Esophagus squamous epithelium (tissue), 5 donors: Measurements from ENCODE around the gene OR6Y1. TPM values are rescaled to one million over a fixed set of nuclear protein-coding genes. Genes with fewer than 3 reads are reported as not detected.

Source experiments
- DNase-seq: peaks from one replicate; lab custom pipeline; 2025; lab: John Stamatoyannopoulos, UW
- H3K27ac ChIP-seq, 4 donors: fragments of 200-600 bp; sonication (generic); one replicate each; pipeline ENCODE4 v1.5.1; 2016 to 2019; ENCODE audit warnings: mild to moderate bottlenecking in 1 of 4
- H3K27me3 ChIP-seq, 4 donors: fragments of 200-600 bp; sonication (generic); 1 replicate in 3 of 4; 2 replicates in 1 of 4; pipeline versions ENCODE4 v1.5.1 to v1.6.0; 2017 to 2021; ENCODE audit warnings: antibody characterized with exemption in 1 of 4
- H3K36me3 ChIP-seq, 3 donors: fragments of 200-600 bp; sonication (generic); one replicate each; pipeline ENCODE4 v1.5.1; 2016 to 2019
- H3K4me1 ChIP-seq, 3 donors: fragments of 200-600 bp; sonication (generic); one replicate each; pipeline ENCODE4 v1.5.1; 2017 to 2019
- H3K4me3 ChIP-seq, 4 donors: fragments of 200-600 bp; sonication (generic); 1 replicate in 3 of 4; 2 replicates in 1 of 4; pipeline ENCODE4 v1.5.1; 2016 to 2019; ENCODE audit warnings: mild to moderate bottlenecking in 2 of 4, moderate library complexity in 1 of 4
- H3K9me3 ChIP-seq, 3 donors: fragments of 200-600 bp; sonication (generic); one replicate each; pipeline ENCODE4 v1.5.1; 2016 to 2019
- CTCF ChIP-seq, 6 experiments: fragments of 450-650 bp in 4 of 6; fragments of 200-600 bp in 2 of 6; sonication (generic) in 2 of 6; IDR thresholded peaks; one replicate each; pipeline ENCODE4 v1.5.1; 2016 to 2019; ENCODE audit warnings: antibody characterized with exemption in 6 of 6, mild to moderate bottlenecking in 4 of 6, moderate library complexity in 4 of 6
- POLR2A ChIP-seq, 4 donors: fragments of 450-650 bp; IDR thresholded peaks; one replicate each; pipeline ENCODE4 v1.6.1; 2017; ENCODE audit warnings: antibody characterized with exemption in 4 of 4, mild to moderate bottlenecking in 4 of 4, moderate library complexity in 3 of 4
- WGBS, 2 donors: methylation state at CpG; one replicate each; pipeline ENCODE4 v1.1.5; 2018; 5-methylcytosine and 5-hydroxymethylcytosine counted together
- intact Hi-C: fragments of 100-400 bp; cut with DNase I; formaldehyde crosslinking; loops from one replicate; pipeline ENCODE4 v1.15.0; 2022
- total RNA-seq, 4 donors: library from RNA; depleted of rRNA; stranded (reverse); fragments of >200 nt; gene quantifications; one replicate each; pipeline ENCODE4 v1.1.0, GENCODE V29; 2016
- donor health status: DM: yes; HTN: yes; CAD: no.

Gene OR6Y1
- total RNA-seq, 4 donors from 2014 or later: not detected

- DNase-seq: no peak
- H3K4me1 ChIP-seq: no peaks in the 10 kb centered on the region
- no peak overlapping the region for H3K27ac ChIP-seq
- TF ChIP-seq CTCF (IDR thresholded peaks at IDR 0.05) (no peak), POLR2A (IDR thresholded peaks at IDR 0.05) (no peak)
- no peaks in the 10 kb centered on the region for H3K9me3 ChIP-seq
- no peaks in the 10 kb centered on the region for H3K36me3 ChIP-seq
- intact Hi-C loops: no loop called here
- H3K4me3 ChIP-seq: no peak overlapping the region
- 56 to 64% methylated on average over 2 of the region's 2 CpGs for WGBS, 2 donors
- H3K27me3 ChIP-seq: no peaks in the 10 kb centered on the region
Measured at GRCh38 chr1:158494796-158495195, 59.4 kb downstream of the OR6Y1 start.

Other genes with a start within 250 kb of the OR6Y1 start
- gene CD1B, start 222.9 kb downstream of the OR6Y1 start, total RNA-seq: not detected
- 1 to 10 TPM in 2 of 4 donors, under 1 TPM in 1, not detected in 1; 0.99 to 5.7 (median 3.8) TPM for gene CD1E, start 200.5 kb downstream of the OR6Y1 start, total RNA-seq
- not detected for gene OR10T2, start 154.9 kb downstream of the OR6Y1 start, total RNA-seq
- not detected for gene OR10K2, start 128.2 kb downstream of the OR6Y1 start, total RNA-seq
- gene OR10K1, start 92.6 kb downstream of the OR6Y1 start, total RNA-seq: not detected
- not detected for gene OR10R2, start 82.2 kb downstream of the OR6Y1 start, total RNA-seq
- gene OR6P1, start 16.2 kb upstream of the OR6Y1 start, total RNA-seq: not detected
- not detected for gene OR10X1, start 25.5 kb upstream of the OR6Y1 start, total RNA-seq
- not detected for gene OR10Z1, start 50.9 kb upstream of the OR6Y1 start, total RNA-seq
- under 1 TPM in 1 of 4 donors, not detected in 3; 0.32 TPM for gene SPTA1, start 132.3 kb upstream of the OR6Y1 start, total RNA-seq
- gene OR6K2, start 146.2 kb upstream of the OR6Y1 start, total RNA-seq: not detected
- not detected for gene OR6K3, start 166.3 kb upstream of the OR6Y1 start, total RNA-seq
- gene OR6K6, start 200.3 kb upstream of the OR6Y1 start, total RNA-seq: not detected
- not detected for gene OR6N1, start 217.8 kb upstream of the OR6Y1 start, total RNA-seq
- gene OR6N2, start 226.8 kb upstream of the OR6Y1 start, total RNA-seq: not detected